NB4 (cell line): ENCODE measurements around the gene MRPL39.
A peak's percentile ranks its signal among the peaks of the same experiment; 100 is the strongest.

Experiments used
- DNase-seq: peaks from one replicate; pipeline ENCODE4 v3.0.0; 2010; ENCODE audit warnings: low read depth
- H3K4me3 ChIP-seq: one replicate; pipeline ENCODE4 v1.5.1; 2011; ENCODE audit warnings: mild to moderate bottlenecking, low read depth, low read length, moderate library complexity
- CTCF ChIP-seq: IDR thresholded peaks from one replicate; pipeline ENCODE4 v1.5.1; 2012; ENCODE audit warnings: low read depth, low read length
- MAX ChIP-seq: IDR thresholded peaks from 2 replicates; pipeline ENCODE4 v1.6.1; 2011; ENCODE audit warnings: low read depth, low read length
- MYC ChIP-seq: IDR thresholded peaks from 2 replicates; pipeline ENCODE4 v1.6.1; 2011; ENCODE audit warnings: low read depth, low read length
- POLR2A ChIP-seq: IDR thresholded peaks from 2 replicates; pipeline ENCODE4 v1.6.1; 2011; ENCODE audit warnings: mild to moderate bottlenecking; ENCODE audit not compliant: insufficient read length; ENCODE audit errors: extremely low read depth

Gene MRPL39

GRCh38 chr21:25567472-25567871 lies 39.8 kb downstream of the MRPL39 start:
- H3K4me3 ChIP-seq: no peak overlapping the region
- DNase-seq: no peak
- no peak for TF ChIP-seq MYC
- TF ChIP-seq MAX: no peak
- TF ChIP-seq POLR2A: no peak
- TF ChIP-seq CTCF: no peak

GRCh38 chr21:25566645-25567044 lies 40.6 kb downstream of the MRPL39 start:
- H3K4me3 ChIP-seq: no peak overlapping the region
- TF ChIP-seq CTCF: no peak
- no peak for TF ChIP-seq POLR2A
- no peak for TF ChIP-seq MYC
- TF ChIP-seq MAX: no peak
- no peak for DNase-seq

GRCh38 chr21:25565272-25566211 lies 41.7 kb downstream of the MRPL39 start:
- no peak for TF ChIP-seq CTCF
- TF ChIP-seq MYC: no peak
- TF ChIP-seq MAX: no peak
- TF ChIP-seq POLR2A: no peak
- DNase-seq: no peak
- H3K4me3 ChIP-seq: no peak overlapping the region

- DNase-seq: no peak
- TF ChIP-seq POLR2A (no peak), CTCF (no peak), MAX (no peak)
- peak overlapping the region; percentile 1 for H3K4me3 ChIP-seq
These were observed 42.8 kb downstream of the MRPL39 start for GRCh38 chr21:25564349-25564948.

GRCh38 chr21:25563361-25564116 lies 43.7 kb downstream of the MRPL39 start:
- peak; percentile 82 for DNase-seq
- TF ChIP-seq CTCF (no peak), MAX (no peak), POLR2A (no peak), MYC (no peak)
- H3K4me3 ChIP-seq: peak overlapping the region; percentile 81
